Uterus (tissue), 4 donors: ENCODE data around the gene ROCK2. TPM values are rescaled to one million over a fixed set of nuclear protein-coding genes. Genes with fewer than 3 reads are reported as not detected.

ENCODE experiments used
- DNase-seq, 2 donors: peaks; one replicate each; pipeline ENCODE4 v3.0.0-alpha.2; 2019 to 2020
- H3K27ac ChIP-seq, 2 donors: fragments of 200-600 bp; sonication (generic); 1 replicate in 1 of 2; 2 replicates in 1 of 2; pipeline ENCODE4 v1.5.1; 2016 to 2018
- H3K27me3 ChIP-seq, 2 donors: fragments of 200-600 bp; sonication (generic); one replicate each; pipeline ENCODE4 v1.5.1; 2018 to 2019; ENCODE audit warnings: control low read depth in 1 of 2
- H3K36me3 ChIP-seq, 2 donors: fragments of 200-600 bp; sonication (generic); one replicate each; pipeline ENCODE4 v1.5.1; 2019; ENCODE audit warnings: control low read depth in 1 of 2
- H3K4me1 ChIP-seq, 2 donors: fragments of 200-600 bp; sonication (generic); one replicate each; pipeline ENCODE4 v1.5.1; 2018 to 2019; ENCODE audit warnings: control low read depth in 1 of 2
- H3K4me3 ChIP-seq, 2 donors: fragments of 200-600 bp; sonication (generic); 1 replicate in 1 of 2; 2 replicates in 1 of 2; pipeline ENCODE4 v1.5.1; 2018 to 2019; ENCODE audit warnings: mild to moderate bottlenecking in 1 of 2
- H3K9me3 ChIP-seq, 2 donors: fragments of 200-600 bp; sonication (generic); one replicate each; pipeline ENCODE4 v1.5.1; 2019; ENCODE audit warnings: control low read depth in 1 of 2
- CTCF ChIP-seq, 4 experiments: fragments of 200-600 bp in 2 of 4; fragments of 450-650 bp in 2 of 4; sonication (generic) in 2 of 4; IDR thresholded peaks; one replicate each; pipeline ENCODE4 v1.5.1; 2016 to 2019; ENCODE audit warnings: antibody characterized with exemption in 4 of 4, mild to moderate bottlenecking in 2 of 4, moderate library complexity in 1 of 4
- POLR2A ChIP-seq, 2 donors: fragments of 450-650 bp; IDR thresholded peaks; one replicate each; pipeline ENCODE4 v1.6.1; 2016; ENCODE audit warnings: antibody characterized with exemption in 2 of 2, mild to moderate bottlenecking in 1 of 2, moderate library complexity in 1 of 2
- intact Hi-C: fragments of 100-400 bp; cut with DNase I; formaldehyde crosslinking; loops from one replicate; pipeline ENCODE4 v1.15.1; 2023; ENCODE audit warnings: low total_unique reads
- total RNA-seq, 4 donors: library from RNA; depleted of rRNA in 3 of 4; stranded (reverse); fragments of >200 nt in 3 of 4; gene quantifications; one replicate each; pipeline versions ENCODE4 v1.1.0 to v1.2.4, GENCODE V29; 2014 to 2023
- donor health status: DM: yes; HTN: yes; CAD: no.

Gene ROCK2
- total RNA-seq, 4 donors from 2014 or later = 78.5 to 143 (median 122) TPM

- H3K4me3 ChIP-seq = no peak overlapping the region
- DNase-seq = no peak
- peaks cover 0 to 14% of the 10 kb centered on the region in 2 donors for H3K4me1 ChIP-seq
- H3K9me3 ChIP-seq = no peaks in the 10 kb centered on the region
- TF ChIP-seq POLR2A (IDR thresholded peaks at IDR 0.05) (no peak), CTCF (IDR thresholded peaks at IDR 0.05) (no peak)
- H3K36me3 ChIP-seq = no peaks in the 10 kb centered on the region
- intact Hi-C loops = no loop called here
- H3K27me3 ChIP-seq = no peaks in the 10 kb centered on the region
- H3K27ac ChIP-seq = no peak overlapping the region
Observed at GRCh38 chr2:11320698-11321492, 23.5 kb downstream of the ROCK2 start.

GRCh38 chr2:11319939-11320338 is 24.5 kb downstream of the ROCK2 start:
- Histone ChIP-seq H3K36me3 (no peaks in the 10 kb centered on the region), H3K27me3 (no peaks in the 10 kb centered on the region), H3K4me1 (peaks cover 0 to 10% of the 10 kb centered on the region in 2 donors), H3K9me3 (no peaks in the 10 kb centered on the region), H3K4me3 (no peak overlapping the region), H3K27ac (no peak overlapping the region)
- intact Hi-C loops = no loop called here
- TF ChIP-seq CTCF (IDR thresholded peaks at IDR 0.05) (no peak), POLR2A (IDR thresholded peaks at IDR 0.05) (no peak)
- no peak for DNase-seq

GRCh38 chr2:11315074-11315705 is 29.2 kb downstream of the ROCK2 start:
- Histone ChIP-seq H3K27ac (no peak overlapping the region), H3K27me3 (no peaks in the 10 kb centered on the region), H3K4me1 (peaks cover 0 to 4% of the 10 kb centered on the region in 2 donors), H3K9me3 (no peaks in the 10 kb centered on the region), H3K36me3 (no peaks in the 10 kb centered on the region), H3K4me3 (no peak overlapping the region)
- DNase-seq = no peak
- intact Hi-C loops = no loop called here
- TF ChIP-seq POLR2A (IDR thresholded peaks at IDR 0.05) (no peak), CTCF (IDR thresholded peaks at IDR 0.05) (no peak)

- TF ChIP-seq CTCF (IDR thresholded peaks at IDR 0.05) = no peak
- TF ChIP-seq POLR2A (IDR thresholded peaks at IDR 0.05) = no peak
- H3K4me3 ChIP-seq = no peak overlapping the region
- H3K4me1 ChIP-seq = no peaks in the 10 kb centered on the region
- H3K36me3 ChIP-seq = no peaks in the 10 kb centered on the region
- no peaks in the 10 kb centered on the region for H3K27me3 ChIP-seq
- H3K9me3 ChIP-seq = no peaks in the 10 kb centered on the region
- DNase-seq = no peak
- H3K27ac ChIP-seq = no peak overlapping the region
- intact Hi-C loops = no loop called here
Observed at GRCh38 chr2:11314487-11314886, 29.9 kb downstream of the ROCK2 start.

GRCh38 chr2:11312770-11313471 is 31.5 kb downstream of the ROCK2 start:
- no peaks in the 10 kb centered on the region for H3K4me1 ChIP-seq

More at GRCh38 chr2:11312770-11313471, 31.5 kb downstream of the ROCK2 start:
- no peaks in the 10 kb centered on the region for H3K9me3 ChIP-seq
- H3K27me3 ChIP-seq = no peaks in the 10 kb centered on the region
- no peak for DNase-seq
- TF ChIP-seq POLR2A (IDR thresholded peaks at IDR 0.05) (no peak), CTCF (IDR thresholded peaks at IDR 0.05) (no peak)
- H3K27ac ChIP-seq = no peak overlapping the region
- no peak overlapping the region for H3K4me3 ChIP-seq
- H3K36me3 ChIP-seq = no peaks in the 10 kb centered on the region
- intact Hi-C loops = no loop called here
